C4-2B (cell line): ENCODE measurements around the gene MSI2.

Source experiments
- ZFX ChIP-seq: fragments of 450-650 bp; IDR thresholded peaks from 2 replicates; pipeline ENCODE4 v1.6.1; 2017
- TF ChIP-seq, protein P1 (sequence below): fragments of 450-650 bp; conservative IDR thresholded peaks from 2 replicates; pipeline ENCODE4 v1.5.1; 2017; ENCODE audit warnings: mild to moderate bottlenecking

DNA sequence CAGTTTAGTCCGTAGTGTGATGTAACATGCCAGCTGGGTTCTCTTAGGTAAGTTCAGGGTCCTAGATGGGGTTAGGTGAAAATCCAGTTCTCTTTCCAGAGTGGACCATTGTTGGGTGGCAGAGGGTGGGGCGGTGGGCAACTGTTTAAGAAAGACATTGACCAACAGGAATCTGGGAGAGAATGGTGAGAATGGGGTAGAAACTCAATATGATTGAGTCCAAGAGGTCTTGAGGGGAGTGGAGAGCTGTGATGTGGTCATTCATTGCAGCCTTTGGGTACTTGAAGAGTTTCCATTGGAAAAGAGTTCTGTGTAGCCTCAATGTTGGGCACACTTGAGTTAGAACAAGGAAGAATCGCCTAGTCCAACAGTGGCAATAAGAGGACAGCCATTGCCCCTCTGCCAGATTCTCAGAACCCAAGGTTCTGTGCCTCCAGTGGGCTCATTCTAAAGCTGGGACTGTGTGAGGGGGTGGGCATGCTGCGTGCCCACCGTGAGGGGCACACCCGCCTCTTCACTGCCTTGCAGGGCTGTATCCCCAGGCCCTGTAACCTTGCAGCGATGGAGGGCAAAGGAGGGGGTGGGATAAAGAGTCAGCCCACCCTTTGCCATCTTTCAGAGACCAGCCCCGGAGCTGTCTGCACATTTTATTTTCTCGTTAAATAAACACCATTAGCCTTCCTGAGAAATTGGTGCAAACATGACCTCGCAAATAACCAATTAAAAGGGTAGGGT is 280.6 kb downstream of the MSI2 start:
- TF ChIP-seq, protein P1, sequence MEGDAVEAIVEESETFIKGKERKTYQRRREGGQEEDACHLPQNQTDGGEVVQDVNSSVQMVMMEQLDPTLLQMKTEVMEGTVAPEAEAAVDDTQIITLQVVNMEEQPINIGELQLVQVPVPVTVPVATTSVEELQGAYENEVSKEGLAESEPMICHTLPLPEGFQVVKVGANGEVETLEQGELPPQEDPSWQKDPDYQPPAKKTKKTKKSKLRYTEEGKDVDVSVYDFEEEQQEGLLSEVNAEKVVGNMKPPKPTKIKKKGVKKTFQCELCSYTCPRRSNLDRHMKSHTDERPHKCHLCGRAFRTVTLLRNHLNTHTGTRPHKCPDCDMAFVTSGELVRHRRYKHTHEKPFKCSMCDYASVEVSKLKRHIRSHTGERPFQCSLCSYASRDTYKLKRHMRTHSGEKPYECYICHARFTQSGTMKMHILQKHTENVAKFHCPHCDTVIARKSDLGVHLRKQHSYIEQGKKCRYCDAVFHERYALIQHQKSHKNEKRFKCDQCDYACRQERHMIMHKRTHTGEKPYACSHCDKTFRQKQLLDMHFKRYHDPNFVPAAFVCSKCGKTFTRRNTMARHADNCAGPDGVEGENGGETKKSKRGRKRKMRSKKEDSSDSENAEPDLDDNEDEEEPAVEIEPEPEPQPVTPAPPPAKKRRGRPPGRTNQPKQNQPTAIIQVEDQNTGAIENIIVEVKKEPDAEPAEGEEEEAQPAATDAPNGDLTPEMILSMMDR: no peak
- TF ChIP-seq ZFX: no peak
